Cardiac muscle cell (in vitro differentiated cells and primary cell): ENCODE measurements around the gene ARHGAP26. TPM values are rescaled to one million over a fixed set of nuclear protein-coding genes. Genes with fewer than 3 reads are reported as not detected.

Experiments used
- DNase-seq, 2 donors: peaks; one replicate each; pipeline versions ENCODE4 v3.0.0 to v3.0.0-alpha.2; 2010 to 2017; ENCODE audit warnings: low read depth in 1 of 2, low spot score in 1 of 2
- H3K27ac ChIP-seq: fragments of 200-600 bp; sonication (generic); 2 replicates; pipeline ENCODE4 v1.5.1; 2016
- H3K27me3 ChIP-seq: fragments of 200-600 bp; sonication (generic); 2 replicates; pipeline ENCODE4 v1.6.0; 2016; ENCODE audit warnings: control low read depth
- H3K36me3 ChIP-seq: fragments of 200-600 bp; sonication (generic); 2 replicates; pipeline ENCODE4 v1.5.1; 2016; ENCODE audit warnings: control low read depth
- H3K4me1 ChIP-seq: fragments of 200-600 bp; sonication (generic); 2 replicates; pipeline ENCODE4 v1.8.1; 2017; ENCODE audit warnings: low read depth, mild to moderate bottlenecking, mixed run types
- H3K4me3 ChIP-seq: fragments of 200-600 bp; sonication (generic); 2 replicates; pipeline ENCODE4 v1.5.1; 2016; ENCODE audit warnings: mild to moderate bottlenecking
- H3K9me3 ChIP-seq: fragments of 200-600 bp; sonication (generic); 2 replicates; pipeline ENCODE4 v1.5.1; 2017; ENCODE audit warnings: low read depth, mild to moderate bottlenecking, control low read depth
- CTCF ChIP-seq: IDR thresholded peaks from 2 replicates; pipeline ENCODE4 v1.5.1; 2012; ENCODE audit warnings: low read depth, mild to moderate bottlenecking, low read length
- polyA plus RNA-seq: library from polyadenylated mRNA; unstranded; fragments of >200 nt; fragmentation: Nextera tagmentation; extraction: Ambion mirVana; gene quantifications from 2 replicates; pipeline ENCODE4 v1.2.1, GENCODE V29; 2016
- total RNA-seq: library from RNA; depleted of rRNA; stranded (reverse); fragments of >200 nt; gene quantifications from 2 replicates; pipeline ENCODE4 v1.2.3, GENCODE V29; 2016

ARHGAP26 gene
- total and polyA plus RNA-seq, 2 experiments from 2014 or later = 12.7 to 16.2 TPM

- Histone ChIP-seq H3K27me3 (no peaks in the 10 kb centered on the region), H3K9me3 (no peaks in the 10 kb centered on the region), H3K36me3 (peaks cover 1% of the 10 kb centered on the region), H3K4me3 (no peak overlapping the region), H3K27ac (no peak overlapping the region), H3K4me1 (peaks cover 8% of the 10 kb centered on the region)
- DNase-seq = no peak
- no peak for TF ChIP-seq CTCF
Measured at GRCh38 chr5:142897328-142897727, 127.2 kb downstream of the ARHGAP26 start.

DNA sequence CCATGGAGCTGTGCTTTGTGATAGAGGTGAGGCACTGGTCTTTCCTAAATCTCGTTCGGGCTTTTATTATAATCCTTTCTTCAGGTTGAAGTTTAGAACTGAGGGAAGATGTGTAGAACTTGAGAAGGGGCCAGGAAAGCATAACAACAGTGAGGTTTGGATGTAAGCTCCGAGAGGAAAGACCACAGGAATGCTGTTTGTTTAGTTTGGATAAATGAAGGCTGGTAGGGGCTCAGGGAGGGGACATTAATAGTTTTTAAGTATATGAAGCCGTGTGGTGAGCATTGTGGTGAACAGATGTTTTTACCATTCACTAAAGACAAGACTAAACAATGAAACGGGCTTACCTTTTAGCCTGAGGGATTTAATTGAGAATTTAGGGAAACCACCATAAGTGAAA, 130.8 kb downstream of the ARHGAP26 start:
- Histone ChIP-seq H3K4me3 (no peak overlapping the region), H3K27me3 (no peaks in the 10 kb centered on the region), H3K9me3 (no peaks in the 10 kb centered on the region), H3K4me1 (peaks cover 8% of the 10 kb centered on the region), H3K36me3 (peaks cover 12% of the 10 kb centered on the region), H3K27ac (no peak overlapping the region)
- no peak for TF ChIP-seq CTCF
- DNase-seq = peak in 1 of 2 donors; percentile 65

DNA sequence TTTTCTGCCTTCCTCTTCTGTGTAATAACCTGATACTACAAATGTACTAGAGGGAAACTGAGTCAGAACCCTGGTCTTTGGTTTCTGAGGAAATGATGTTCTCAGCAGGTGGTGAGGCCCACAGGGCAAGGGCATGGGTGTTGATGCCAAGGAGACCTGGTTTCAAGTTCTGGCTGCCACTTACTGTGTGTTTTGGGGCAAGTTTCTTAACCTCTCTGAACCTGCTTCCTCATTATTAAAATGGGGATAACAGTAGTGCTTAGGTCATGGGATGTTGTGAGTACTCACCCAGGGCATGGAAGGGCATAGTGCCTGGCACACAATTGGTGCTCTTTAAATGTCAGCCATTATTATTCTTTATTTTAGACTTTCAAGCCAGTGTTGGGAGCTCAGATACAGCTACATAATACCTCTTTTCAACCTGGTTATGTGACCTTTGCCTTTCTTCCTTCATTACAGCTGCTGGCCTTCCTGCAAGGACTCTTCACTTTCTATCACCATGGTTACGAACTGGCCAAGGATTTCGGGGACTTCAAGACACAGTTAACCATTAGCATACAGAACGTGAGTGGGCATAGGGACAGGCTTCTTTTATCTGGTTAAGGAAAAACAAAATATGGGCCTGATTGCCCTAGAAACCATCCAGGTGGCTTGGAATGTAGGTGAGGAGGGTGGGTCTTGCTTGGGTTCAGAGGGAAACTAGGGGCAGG, 131.5 kb downstream of the ARHGAP26 start:
- Histone ChIP-seq H3K27ac (no peak overlapping the region), H3K27me3 (no peaks in the 10 kb centered on the region), H3K9me3 (no peaks in the 10 kb centered on the region), H3K36me3 (peaks cover 12% of the 10 kb centered on the region), H3K4me1 (peaks cover 8% of the 10 kb centered on the region), H3K4me3 (no peak overlapping the region)
- TF ChIP-seq CTCF = no peak
- DNase-seq = no peak

DNA sequence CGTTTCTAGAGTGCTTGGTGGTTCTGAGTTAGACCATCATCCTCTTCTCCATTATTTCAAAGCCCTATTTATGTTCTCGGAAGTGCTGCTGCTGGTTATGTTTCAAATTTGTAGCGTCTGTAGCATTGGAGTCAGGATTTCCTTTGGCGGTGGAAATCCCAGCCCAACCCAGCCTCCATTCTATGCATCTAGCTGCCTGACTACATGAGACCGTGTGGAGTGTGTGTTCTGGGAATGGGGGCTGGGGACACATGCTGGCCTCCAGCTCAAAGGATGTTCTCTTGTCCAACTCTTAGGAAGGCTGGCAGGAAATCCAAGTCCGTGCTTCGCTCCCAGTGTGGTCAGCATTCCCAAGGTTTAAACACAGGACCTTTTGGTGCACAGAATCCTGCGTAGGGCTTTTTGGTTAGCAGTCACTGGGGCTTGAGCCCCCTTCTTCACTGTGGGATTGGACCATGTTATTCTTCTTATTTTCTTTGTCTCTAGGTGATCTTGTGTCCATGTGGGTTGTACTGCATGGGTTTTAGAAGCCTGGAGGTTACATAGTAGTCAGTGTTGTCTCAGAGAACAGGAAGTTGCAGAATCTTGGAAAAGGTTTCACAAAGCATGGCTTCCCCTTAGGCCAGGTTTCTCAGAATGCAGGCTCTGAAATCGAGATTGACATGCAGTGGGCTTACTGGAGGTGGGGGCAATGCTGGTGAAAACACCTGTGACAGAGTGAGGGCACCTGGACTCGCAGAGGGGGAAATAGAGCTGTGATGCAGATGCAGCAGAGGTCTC, 132.2 kb downstream of the ARHGAP26 start:
- no peak for TF ChIP-seq CTCF
- H3K27ac ChIP-seq = no peak overlapping the region
- peaks cover 12% of the 10 kb centered on the region for H3K36me3 ChIP-seq
- no peak overlapping the region for H3K4me3 ChIP-seq
- H3K27me3 ChIP-seq = no peaks in the 10 kb centered on the region
- H3K4me1 ChIP-seq = peaks cover 8% of the 10 kb centered on the region
- H3K9me3 ChIP-seq = no peaks in the 10 kb centered on the region
- DNase-seq = no peak

GRCh38 chr5:142904416-142904815, 134.2 kb downstream of the ARHGAP26 start:
- H3K27me3 ChIP-seq = no peaks in the 10 kb centered on the region
- peaks cover 15% of the 10 kb centered on the region for H3K36me3 ChIP-seq
- H3K9me3 ChIP-seq = no peaks in the 10 kb centered on the region
- TF ChIP-seq CTCF = no peak
- no peak overlapping the region for H3K4me3 ChIP-seq
- no peak for DNase-seq
- no peak overlapping the region for H3K27ac ChIP-seq
- peaks cover 8% of the 10 kb centered on the region for H3K4me1 ChIP-seq
